Skeletal muscle satellite cell (primary cell): ENCODE results near the gene TRIM9. TPM values are rescaled to one million over a fixed set of nuclear protein-coding genes. Genes with fewer than 3 reads are reported as not detected.

Source experiments
- H3K27me3 ChIP-seq: 2 replicates; pipeline ENCODE4 v1.7.0; 2013; ENCODE audit warnings: low read length; ENCODE audit not compliant: control insufficient read depth, insufficient read depth
- H3K36me3 ChIP-seq: 2 replicates; pipeline ENCODE4 v1.7.0; 2013; ENCODE audit warnings: mild to moderate bottlenecking, control low read depth, low read length; ENCODE audit not compliant: insufficient read depth
- H3K4me1 ChIP-seq: 2 replicates; pipeline ENCODE4 v1.7.0; 2013; ENCODE audit warnings: low read length; ENCODE audit not compliant: control insufficient read depth, insufficient read depth
- H3K4me2 ChIP-seq: 2 replicates; pipeline ENCODE4 v1.7.0; 2013; ENCODE audit warnings: mild to moderate bottlenecking, low read length
- H3K4me3 ChIP-seq: 2 replicates; pipeline ENCODE4 v1.7.0; 2013; ENCODE audit warnings: low read length
- H3K9ac ChIP-seq: 2 replicates; pipeline ENCODE4 v1.7.0; 2013; ENCODE audit warnings: mild to moderate bottlenecking, low read depth, low read length, moderate library complexity
- H3K9me3 ChIP-seq: replicated peaks from 2 replicates; pipeline ENCODE4 v1.7.0; 2013; ENCODE audit warnings: mild to moderate bottlenecking, control low read depth, low read length
- total RNA-seq: library from RNA; depleted of rRNA; stranded (reverse); fragments of >200 nt; gene quantifications from 2 replicates; pipeline ENCODE4 v1.2.3, GENCODE V29; 2012; rRNA removed

The TRIM9 gene
- total RNA-seq, result 2.2 and 2.5 TPM in 2 replicates

GRCh38 chr14:51094901-51095853, at the start of gene TRIM9:
TSS of gene TRIM9 (minus strand) at chr14:51095105. CDS start at chr14:51094939, 166 bp downstream.
- H3K9ac ChIP-seq, result peak within 1 kb of the TSS; percentile 6
- H3K4me3 ChIP-seq, result peak within 1 kb of the TSS; percentile 71
- H3K36me3 ChIP-seq, result no peaks in the 10 kb centered on the region
- H3K9me3 ChIP-seq, result no peaks in the 10 kb centered on the region
- H3K4me1 ChIP-seq, result peaks cover 21% of the 10 kb centered on the region
- peaks cover 51% of the 10 kb centered on the region for H3K27me3 ChIP-seq
- peak within 1 kb of the TSS; percentile 86 for H3K4me2 ChIP-seq

GRCh38 chr14:51140856-51141255, 46.0 kb upstream of the TRIM9 start:
- H3K9ac ChIP-seq, result no peak overlapping the region
- H3K4me1 ChIP-seq, result no peaks in the 10 kb centered on the region
- H3K4me2 ChIP-seq, result no peak overlapping the region
- H3K4me3 ChIP-seq, result no peak overlapping the region
- no peaks in the 10 kb centered on the region for H3K36me3 ChIP-seq
- peaks cover 11% of the 10 kb centered on the region for H3K27me3 ChIP-seq
- no peaks in the 10 kb centered on the region for H3K9me3 ChIP-seq

DNA sequence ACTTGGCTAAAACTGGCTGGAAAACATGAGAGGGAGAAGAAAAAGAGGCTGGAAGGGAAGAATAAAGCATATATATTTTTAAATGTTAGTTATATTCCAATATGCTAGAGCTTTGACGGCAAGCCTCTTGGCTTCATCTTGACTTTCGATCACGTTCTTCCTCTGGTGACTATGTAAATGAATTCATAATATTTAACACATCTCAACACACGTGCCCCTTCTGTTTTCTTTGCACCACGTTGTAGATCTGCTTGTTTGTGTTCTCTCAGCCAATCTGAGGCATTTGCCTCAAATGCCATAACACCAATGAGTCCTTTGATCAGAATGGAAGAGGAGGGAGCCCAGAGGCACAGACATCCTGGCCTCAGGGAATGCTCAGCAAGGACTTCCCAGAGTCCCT, 45.4 kb upstream of the TRIM9 start:
- Histone ChIP-seq H3K9ac (no peak overlapping the region), H3K27me3 (peaks cover 11% of the 10 kb centered on the region), H3K9me3 (no peaks in the 10 kb centered on the region), H3K4me2 (no peak overlapping the region), H3K4me1 (no peaks in the 10 kb centered on the region), H3K36me3 (no peaks in the 10 kb centered on the region), H3K4me3 (no peak overlapping the region)

GRCh38 chr14:51139121-51139681, 44.3 kb upstream of the TRIM9 start:
- H3K4me2 ChIP-seq, result no peak overlapping the region
- peaks cover 11% of the 10 kb centered on the region for H3K27me3 ChIP-seq
- H3K9ac ChIP-seq, result no peak overlapping the region
- no peaks in the 10 kb centered on the region for H3K9me3 ChIP-seq
- no peak overlapping the region for H3K4me3 ChIP-seq
- H3K36me3 ChIP-seq, result no peaks in the 10 kb centered on the region
- no peaks in the 10 kb centered on the region for H3K4me1 ChIP-seq

DNA sequence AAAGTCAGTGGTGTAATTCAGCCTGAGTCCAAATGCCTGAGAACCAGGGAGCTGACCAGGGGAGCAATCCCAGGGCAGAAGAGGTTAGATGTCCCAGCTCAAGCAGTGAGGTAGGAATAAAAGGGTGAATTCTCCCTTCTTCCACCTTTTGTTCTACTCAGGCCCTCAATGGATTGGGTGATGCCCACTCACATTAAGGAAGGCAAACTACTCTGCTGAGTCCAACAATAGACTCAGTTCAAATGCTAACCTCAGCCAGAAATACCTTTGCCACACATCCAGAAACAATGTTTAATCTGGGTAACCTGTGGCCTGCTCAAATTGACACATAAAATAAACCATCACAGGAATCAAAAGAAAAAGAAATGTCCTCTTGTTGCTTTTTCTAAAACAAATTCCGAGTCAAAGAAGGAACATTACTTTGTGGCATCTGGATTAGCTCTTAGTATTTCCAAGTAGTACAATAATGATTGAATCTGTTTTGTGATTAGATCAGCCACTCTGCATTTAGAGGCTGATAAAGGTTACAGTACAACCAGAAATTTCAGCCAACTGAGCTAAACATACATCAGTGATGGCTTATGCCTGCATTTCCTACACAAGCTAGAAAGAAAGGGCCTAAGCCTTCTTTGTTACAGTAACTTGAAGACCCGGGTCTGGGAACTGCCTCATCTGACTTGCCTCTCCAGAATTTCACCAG, 43.6 kb upstream of the TRIM9 start:
- H3K27me3 ChIP-seq, result peaks cover 11% of the 10 kb centered on the region
- no peak overlapping the region for H3K4me2 ChIP-seq
- H3K4me1 ChIP-seq, result no peaks in the 10 kb centered on the region
- H3K4me3 ChIP-seq, result no peak overlapping the region
- H3K9ac ChIP-seq, result no peak overlapping the region
- no peaks in the 10 kb centered on the region for H3K36me3 ChIP-seq
- no peaks in the 10 kb centered on the region for H3K9me3 ChIP-seq

DNA sequence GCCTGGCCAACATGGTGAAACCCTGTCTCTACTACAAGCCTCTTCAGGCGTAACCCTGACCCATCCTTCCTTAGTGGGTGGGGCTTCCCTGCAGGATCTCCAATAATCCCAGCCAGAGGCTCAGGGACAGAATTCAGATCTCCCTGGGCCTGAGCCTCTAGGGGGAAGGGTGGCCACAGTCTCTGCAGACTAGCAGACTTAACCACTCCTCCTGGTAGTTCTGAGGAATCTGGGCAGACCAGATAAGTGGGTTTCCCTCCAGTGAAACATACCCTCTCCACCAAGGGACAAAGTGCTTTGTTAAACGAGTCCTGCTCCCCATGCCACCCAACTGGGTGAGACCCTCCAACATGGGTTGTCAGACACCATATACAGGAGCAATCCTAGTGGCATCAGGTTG, 36.6 kb upstream of the TRIM9 start:
- H3K4me1 ChIP-seq, result no peaks in the 10 kb centered on the region
- H3K36me3 ChIP-seq, result no peaks in the 10 kb centered on the region
- H3K4me2 ChIP-seq, result no peak overlapping the region
- no peak overlapping the region for H3K4me3 ChIP-seq
- H3K9me3 ChIP-seq, result no peaks in the 10 kb centered on the region
- H3K27me3 ChIP-seq, result peaks cover 14% of the 10 kb centered on the region
- H3K9ac ChIP-seq, result no peak overlapping the region

- no peak overlapping the region for H3K4me3 ChIP-seq
- H3K9ac ChIP-seq, result no peak overlapping the region
Measured at GRCh38 chr14:51129130-51129529, 34.2 kb upstream of the TRIM9 start.

GRCh38 chr14:51124029-51124428, 29.1 kb upstream of the TRIM9 start:
- H3K27me3 ChIP-seq, result peaks cover 16% of the 10 kb centered on the region
- H3K9me3 ChIP-seq, result no peaks in the 10 kb centered on the region
- peaks cover 10% of the 10 kb centered on the region for H3K4me1 ChIP-seq
- no peak overlapping the region for H3K9ac ChIP-seq
- no peaks in the 10 kb centered on the region for H3K36me3 ChIP-seq
- H3K4me2 ChIP-seq, result no peak overlapping the region
- no peak overlapping the region for H3K4me3 ChIP-seq

More at GRCh38 chr14:51129130-51129529, 34.2 kb upstream of the TRIM9 start:
- H3K4me1 ChIP-seq, result no peaks in the 10 kb centered on the region
- no peaks in the 10 kb centered on the region for H3K9me3 ChIP-seq
- H3K4me2 ChIP-seq, result no peak overlapping the region
- no peaks in the 10 kb centered on the region for H3K36me3 ChIP-seq
- peaks cover 14% of the 10 kb centered on the region for H3K27me3 ChIP-seq

DNA sequence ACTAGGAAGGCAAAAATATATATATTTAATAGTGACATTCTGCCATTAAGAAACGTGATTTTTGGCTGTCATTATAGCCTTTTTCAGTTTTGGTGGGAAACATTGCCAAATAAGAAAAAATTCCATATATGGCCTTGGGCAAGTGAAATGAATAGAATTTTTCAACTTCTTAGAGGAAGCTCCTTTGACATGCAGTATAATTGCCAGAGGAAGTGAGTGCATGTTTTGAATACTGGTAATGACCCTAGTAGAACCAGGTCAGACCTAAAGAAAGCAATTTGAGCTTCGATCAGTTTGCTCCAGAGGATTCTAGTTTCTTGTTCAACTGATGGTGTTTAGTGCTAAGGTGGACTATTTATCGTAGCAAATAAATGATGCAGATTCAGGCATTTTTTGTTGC, 26.2 kb upstream of the TRIM9 start:
- peaks cover 10% of the 10 kb centered on the region for H3K4me1 ChIP-seq

DNA sequence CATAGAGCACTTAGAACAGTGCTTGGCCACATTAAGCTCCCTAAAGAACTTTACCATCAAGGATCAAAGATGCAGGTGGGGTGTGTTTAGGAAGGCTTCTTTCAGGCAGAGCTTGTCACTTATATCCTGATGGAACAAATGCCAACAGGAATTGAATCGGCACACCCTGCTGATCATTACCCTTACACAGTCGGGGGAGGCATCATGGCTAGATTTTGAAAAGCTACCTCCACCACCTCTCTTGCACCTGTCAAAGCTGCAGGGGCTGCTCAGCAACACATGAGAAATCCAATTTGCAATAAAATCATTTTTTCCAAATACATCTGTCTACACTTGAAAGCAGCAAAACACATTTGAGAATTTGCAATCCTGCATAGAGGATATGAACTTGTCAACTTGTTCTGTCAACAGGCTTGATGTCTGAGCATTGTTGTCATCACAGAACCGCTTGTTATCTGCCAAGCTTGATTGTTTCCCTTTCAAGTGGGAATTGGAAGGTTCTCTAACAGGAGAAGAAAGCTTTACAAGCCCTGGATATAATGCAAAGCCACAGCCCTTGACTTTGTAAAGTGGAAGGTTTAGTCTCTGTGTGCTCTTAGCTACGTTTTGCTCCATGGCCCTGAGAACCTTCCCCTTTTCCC, 24.6 kb upstream of the TRIM9 start:
- Histone ChIP-seq H3K4me2 (no peak overlapping the region), H3K9me3 (no peaks in the 10 kb centered on the region), H3K4me1 (peaks cover 10% of the 10 kb centered on the region), H3K4me3 (no peak overlapping the region), H3K36me3 (no peaks in the 10 kb centered on the region), H3K9ac (no peak overlapping the region), H3K27me3 (peaks cover 36% of the 10 kb centered on the region)

More for the DNA sequence above, 26.2 kb upstream of the TRIM9 start:
- no peak overlapping the region for H3K4me2 ChIP-seq
- no peak overlapping the region for H3K9ac ChIP-seq
- no peaks in the 10 kb centered on the region for H3K36me3 ChIP-seq
- H3K9me3 ChIP-seq, result no peaks in the 10 kb centered on the region
- no peak overlapping the region for H3K4me3 ChIP-seq
- peaks cover 26% of the 10 kb centered on the region for H3K27me3 ChIP-seq

GRCh38 chr14:51118993-51119392, 24.1 kb upstream of the TRIM9 start:
- Histone ChIP-seq H3K4me2 (no peak overlapping the region), H3K4me3 (no peak overlapping the region), H3K4me1 (peaks cover 10% of the 10 kb centered on the region), H3K9me3 (no peaks in the 10 kb centered on the region), H3K9ac (no peak overlapping the region), H3K36me3 (no peaks in the 10 kb centered on the region), H3K27me3 (peaks cover 39% of the 10 kb centered on the region)
